22Rv1 (cell line): ENCODE results near the gene FAM111A.

Source experiments
- ZFX ChIP-seq: fragments of 450-650 bp; IDR thresholded peaks from 2 replicates; pipeline ENCODE4 v1.6.1; 2017; ENCODE audit warnings: antibody characterized with exemption, borderline replicate concordance
- TF ChIP-seq, protein P1 (sequence below): fragments of 450-650 bp; IDR thresholded peaks from 2 replicates; pipeline ENCODE4 v1.5.1; 2017; ENCODE audit warnings: mild to moderate bottlenecking

DNA sequence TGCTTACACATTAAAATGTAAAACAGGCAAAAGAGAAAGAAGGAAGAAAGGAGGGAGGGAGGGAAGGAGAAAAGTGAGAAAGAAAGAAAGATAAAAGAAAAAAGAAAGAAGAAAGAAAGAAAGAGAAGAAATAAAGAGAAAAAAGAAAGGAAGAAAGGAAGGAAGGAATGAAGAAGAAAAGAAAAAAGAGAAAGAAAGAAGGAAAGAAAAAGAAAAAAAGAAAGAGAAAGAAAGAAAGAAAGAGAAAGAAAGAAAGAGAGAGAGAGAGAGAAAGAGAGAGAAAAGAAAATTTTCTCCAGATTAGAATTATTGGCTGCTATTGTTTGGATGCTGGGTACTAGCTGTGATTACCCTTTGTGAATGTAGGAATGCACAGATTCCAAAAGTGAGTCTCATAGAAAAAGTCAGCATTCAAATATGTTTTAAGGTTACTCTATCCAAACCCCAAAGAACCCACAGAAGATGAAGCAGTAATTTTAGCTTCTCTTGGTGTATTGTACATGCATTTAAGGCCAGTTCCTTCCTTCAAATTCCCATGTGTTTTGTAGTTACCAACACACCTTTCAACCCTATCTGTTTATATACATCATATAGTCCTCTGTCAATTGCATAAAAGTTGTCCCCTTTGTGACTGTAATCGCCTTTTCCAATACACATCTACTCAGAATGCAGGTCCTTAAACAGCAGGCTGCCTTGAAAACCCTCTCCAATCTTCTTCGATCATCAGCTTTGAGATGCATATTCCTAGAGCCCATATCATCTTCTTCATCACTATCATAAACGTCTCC, 789 bp upstream of the FAM111A start:
- TF ChIP-seq, protein P1, sequence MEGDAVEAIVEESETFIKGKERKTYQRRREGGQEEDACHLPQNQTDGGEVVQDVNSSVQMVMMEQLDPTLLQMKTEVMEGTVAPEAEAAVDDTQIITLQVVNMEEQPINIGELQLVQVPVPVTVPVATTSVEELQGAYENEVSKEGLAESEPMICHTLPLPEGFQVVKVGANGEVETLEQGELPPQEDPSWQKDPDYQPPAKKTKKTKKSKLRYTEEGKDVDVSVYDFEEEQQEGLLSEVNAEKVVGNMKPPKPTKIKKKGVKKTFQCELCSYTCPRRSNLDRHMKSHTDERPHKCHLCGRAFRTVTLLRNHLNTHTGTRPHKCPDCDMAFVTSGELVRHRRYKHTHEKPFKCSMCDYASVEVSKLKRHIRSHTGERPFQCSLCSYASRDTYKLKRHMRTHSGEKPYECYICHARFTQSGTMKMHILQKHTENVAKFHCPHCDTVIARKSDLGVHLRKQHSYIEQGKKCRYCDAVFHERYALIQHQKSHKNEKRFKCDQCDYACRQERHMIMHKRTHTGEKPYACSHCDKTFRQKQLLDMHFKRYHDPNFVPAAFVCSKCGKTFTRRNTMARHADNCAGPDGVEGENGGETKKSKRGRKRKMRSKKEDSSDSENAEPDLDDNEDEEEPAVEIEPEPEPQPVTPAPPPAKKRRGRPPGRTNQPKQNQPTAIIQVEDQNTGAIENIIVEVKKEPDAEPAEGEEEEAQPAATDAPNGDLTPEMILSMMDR = no peak
- no peak for TF ChIP-seq ZFX
